IMR-90 (cell line): ENCODE data around the gene USH2A. TPM values are rescaled to one million over a fixed set of nuclear protein-coding genes. Genes with fewer than 3 reads are reported as not detected.

ENCODE experiments used
- ATAC-seq: fragments of 200-7000 bp; cut with Tn5 transposase; 2 replicates; pipeline ENCODE4 v1.9.1; 2020; ENCODE audit warnings: low read depth, mild to moderate bottlenecking, moderate library complexity
- BruUV-seq: library from RNA; stranded (reverse); fragments of 400-500 nt; replicated peaks from 2 replicates; lab custom pipeline; 2021; lab: Mats Ljungman, UMichigan
- CTCF ChIA-PET: fragments of 300-600 bp; formaldehyde crosslinking; extraction: SDS; loops from one replicate; lab custom pipeline; 2021; ENCODE audit warnings: antibody characterized with exemption; lab: Yijun Ruan, JAX
- POLR2A ChIA-PET: fragments of 300-600 bp; sonication (Branson Sonifier 250); formaldehyde crosslinking; loops from one replicate; lab custom pipeline; 2022; ENCODE audit warnings: antibody characterized with exemption; ENCODE audit not compliant: unreplicated experiment; lab: Charles Lee
- DNase-seq: peaks from one replicate; pipeline ENCODE4 v3.0.0; 2013
- H2AFZ ChIP-seq: replicated peaks from 2 replicates; pipeline ENCODE3; 2013; ENCODE audit warnings: low read length, mild to moderate bottlenecking; ENCODE audit not compliant: poor library complexity
- H2AK5ac ChIP-seq: 2 replicates; pipeline ENCODE4 v1.6.1; 2013; ENCODE audit warnings: low read depth, low read length, inconsistent platforms
- H2AK9ac ChIP-seq: replicated peaks from 2 replicates; pipeline ENCODE3; 2013; ENCODE audit warnings: mild to moderate bottlenecking, low read depth, low read length, moderate library complexity; ENCODE audit not compliant: poor library complexity
- H2BK120ac ChIP-seq: 2 replicates; pipeline ENCODE4 v1.6.1; 2013; ENCODE audit warnings: low read depth, low read length, inconsistent platforms
- H2BK15ac ChIP-seq: 3 replicates; pipeline ENCODE4 v1.6.1; 2013; ENCODE audit warnings: low read depth, low read length, inconsistent platforms
- H2BK20ac ChIP-seq: 2 replicates; pipeline ENCODE4 v1.6.1; 2013; ENCODE audit warnings: low read depth, mild to moderate bottlenecking, inconsistent platforms, low read length, moderate library complexity
- H2BK5ac ChIP-seq: 2 replicates; pipeline ENCODE4 v1.6.1; 2013; ENCODE audit warnings: mild to moderate bottlenecking, low read depth, low read length, inconsistent platforms; ENCODE audit not compliant: poor library complexity, severe bottlenecking
- H3K14ac ChIP-seq: replicated peaks from 2 replicates; pipeline ENCODE4 v1.6.1; 2013; ENCODE audit warnings: low read depth, low read length, inconsistent platforms
- H3K18ac ChIP-seq: 2 replicates; pipeline ENCODE4 v1.6.1; 2013; ENCODE audit warnings: low read depth, low read length, control low read depth
- H3K23ac ChIP-seq: 2 replicates; pipeline ENCODE4 v1.6.1; 2013; ENCODE audit warnings: low read depth, low read length, inconsistent platforms
- H3K27ac ChIP-seq: 2 replicates; pipeline ENCODE4 v1.5.1; 2013; ENCODE audit warnings: mild to moderate bottlenecking, control low read depth, low read length; ENCODE audit not compliant: insufficient read depth
- H3K27me3 ChIP-seq: 2 replicates; pipeline ENCODE4 v1.6.1; 2013; ENCODE audit warnings: low read length; ENCODE audit not compliant: control insufficient read depth, insufficient read depth
- H3K36me3 ChIP-seq: 2 replicates; pipeline ENCODE4 v1.6.1; 2013; ENCODE audit warnings: low read length, mixed read lengths; ENCODE audit not compliant: control insufficient read depth, insufficient read depth
- H3K4ac ChIP-seq: 2 replicates; pipeline ENCODE4 v1.6.1; 2013; ENCODE audit warnings: low read depth, low read length, inconsistent platforms
- H3K4me1 ChIP-seq: 2 replicates; pipeline ENCODE4 v1.6.1; 2013; ENCODE audit warnings: low read length, mixed read lengths; ENCODE audit not compliant: control insufficient read depth, insufficient read depth
- H3K4me2 ChIP-seq: 2 replicates; pipeline ENCODE4 v1.6.1; 2013; ENCODE audit warnings: low read depth, mild to moderate bottlenecking, control low read depth, low read length, moderate library complexity
- H3K4me3 ChIP-seq: 2 replicates; pipeline ENCODE4 v1.5.1; 2013; ENCODE audit warnings: low read depth, mild to moderate bottlenecking, control low read depth, low read length, moderate library complexity; ENCODE audit not compliant: insufficient read depth
- H3K56ac ChIP-seq: 2 replicates; pipeline ENCODE4 v1.6.1; 2013; ENCODE audit warnings: low read length, inconsistent platforms; ENCODE audit not compliant: insufficient read depth; ENCODE audit errors: extremely low read depth
- H3K79me1 ChIP-seq, 2 experiments: 2 replicates each; pipeline ENCODE4 v1.6.1; 2013; ENCODE audit warnings: low read length in 2 of 2, inconsistent platforms in 1 of 2, low read depth in 1 of 2
- H3K9ac ChIP-seq: 2 replicates; pipeline ENCODE4 v1.6.1; 2013; ENCODE audit warnings: low read depth, low read length, control low read depth
- H3K9me1 ChIP-seq: 2 replicates; pipeline ENCODE4 v1.6.1; 2013; ENCODE audit warnings: low read length, inconsistent platforms; ENCODE audit not compliant: insufficient read depth
- H3K9me3 ChIP-seq: 2 replicates; pipeline ENCODE4 v1.6.1; 2013; ENCODE audit warnings: low read length; ENCODE audit not compliant: control insufficient read depth, insufficient read depth
- H4K20me1 ChIP-seq: 2 replicates; pipeline ENCODE4 v1.6.1; 2013; ENCODE audit warnings: low read length, inconsistent platforms; ENCODE audit not compliant: insufficient read depth
- H4K5ac ChIP-seq: 2 replicates; pipeline ENCODE4 v1.6.1; 2013; ENCODE audit warnings: mild to moderate bottlenecking, low read depth, low read length, control low read depth
- H4K8ac ChIP-seq, 2 experiments: 2 replicates each; pipeline ENCODE4 v1.6.1; 2013; ENCODE audit warnings: low read depth in 2 of 2, low read length in 2 of 2, control low read depth in 1 of 2, inconsistent platforms in 1 of 2
- H4K91ac ChIP-seq: 2 replicates; pipeline ENCODE4 v1.6.1; 2013; ENCODE audit warnings: low read depth, low read length, inconsistent platforms; ENCODE audit not compliant: insufficient read depth
- BHLHE40 ChIP-seq: fragments of 150-350 bp; IDR thresholded peaks from 2 replicates; pipeline ENCODE4 v1.6.1; 2016; ENCODE audit warnings: mild to moderate bottlenecking, low read depth, low read length
- CEBPB ChIP-seq: IDR thresholded peaks from 2 replicates; pipeline ENCODE4 v1.6.1; 2012; ENCODE audit warnings: low read depth, low read length, improper control_type of control experiment
- CHD1 ChIP-seq: IDR thresholded peaks from 2 replicates; pipeline ENCODE4 v1.6.1; 2012; ENCODE audit warnings: low read depth, low read length, improper control_type of control experiment
- FOS ChIP-seq: fragments of 150-350 bp; IDR thresholded peaks from 2 replicates; pipeline ENCODE4 v1.6.1; 2016; ENCODE audit warnings: low read depth, low read length
- MAFK ChIP-seq: IDR thresholded peaks from 2 replicates; pipeline ENCODE4 v1.6.1; 2012; ENCODE audit warnings: low read depth, low read length, improper control_type of control experiment
- MAZ ChIP-seq: IDR thresholded peaks from 2 replicates; pipeline ENCODE4 v1.6.1; 2012; ENCODE audit warnings: low read depth, mild to moderate bottlenecking, low read length, improper control_type of control experiment, moderate library complexity, borderline replicate concordance
- MXI1 ChIP-seq: IDR thresholded peaks from 2 replicates; pipeline ENCODE4 v1.6.1; 2012; ENCODE audit warnings: low read depth, mild to moderate bottlenecking, low read length, moderate library complexity, borderline replicate concordance
- NFE2L2 ChIP-seq: fragments of 150-350 bp; IDR thresholded peaks from 2 replicates; pipeline ENCODE4 v1.6.1; 2016; ENCODE audit warnings: low read depth, mild to moderate bottlenecking, low read length
- POLR2A ChIP-seq: IDR thresholded peaks from 2 replicates; pipeline ENCODE4 v1.6.1; 2012; ENCODE audit warnings: mild to moderate bottlenecking, low read depth, low read length
- RAD21 ChIP-seq: IDR thresholded peaks from 2 replicates; pipeline ENCODE4 v1.6.1; 2012; ENCODE audit warnings: low read length, improper control_type of control experiment
- RCOR1 ChIP-seq: IDR thresholded peaks from 2 replicates; pipeline ENCODE4 v1.6.1; 2012; ENCODE audit warnings: mild to moderate bottlenecking, low read length, improper control_type of control experiment; ENCODE audit not compliant: insufficient replicate concordance
- RFX5 ChIP-seq: IDR thresholded peaks from 2 replicates; pipeline ENCODE4 v1.8.0; 2012; ENCODE audit warnings: low read depth, mild to moderate bottlenecking, low read length, moderate library complexity
- SMC3 ChIP-seq: fragments of 150-350 bp; IDR thresholded peaks from 2 replicates; pipeline ENCODE4 v1.6.1; 2016; ENCODE audit warnings: low read depth, mild to moderate bottlenecking, antibody characterized with exemption, low read length, moderate library complexity
- WGBS, 2 experiments: methylation state at CpG; one replicate each; pipeline versions ENCODE4 v1.1.5 to v1.1.7; 2013; ENCODE audit warnings: missing lambda C conversion rate in 2 of 2; ENCODE audit not compliant: insufficient read length in 1 of 2; ENCODE audit errors: extremely low coverage in 2 of 2; 5-methylcytosine and 5-hydroxymethylcytosine counted together
- dilution Hi-C: fragments of 300-500 bp; cut with HindIII; formaldehyde crosslinking; loops from one replicate; pipeline ENCODE4 v1.14.3; 2018; ENCODE audit warnings: low sequenced_read_pairs; ENCODE audit not compliant: unreplicated experiment
- in situ Hi-C: fragments of 300-500 bp; cut with MboI; formaldehyde crosslinking; loops from 3 replicates; pipeline ENCODE4 v1.14.3; 2019; ENCODE audit warnings: low sequenced_read_pairs, inconsistent platforms, mixed read lengths
- intact Hi-C: fragments of 100-400 bp; cut with micrococcal nuclease; formaldehyde crosslinking; loops from 2 replicates; pipeline ENCODE4 v1.10.0; 2022
- polyA plus RNA-seq, 3 experiments: library from polyadenylated mRNA; depleted of rRNA; stranded (reverse); fragments of >200 nt; gene quantifications; 2 replicates each; pipeline ENCODE4 v1.2.3, GENCODE V29; 2012; ENCODE audit warnings: low replicate concordance in 1 of 3
- total RNA-seq: library from RNA; depleted of rRNA; stranded (reverse); fragments of >200 nt; gene quantifications from 2 replicates; pipeline ENCODE4 v1.2.3, GENCODE V29; 2012
- TF ChIP-seq, protein P1 (sequence below): fragments of 150-350 bp; IDR thresholded peaks from 2 replicates; pipeline ENCODE4 v1.6.1; 2017; ENCODE audit warnings: mild to moderate bottlenecking, antibody characterized with exemption, low read length, low read depth
- TF ChIP-seq, protein P2 (sequence below): conservative IDR thresholded peaks from 2 replicates; pipeline ENCODE4 v1.5.1; 2012; ENCODE audit warnings: mild to moderate bottlenecking, low read depth, low read length, improper control_type of control experiment
- TF ChIP-seq, protein P3 (sequence below): fragments of 150-350 bp; IDR thresholded peaks from 2 replicates; pipeline ENCODE4 v1.6.1; 2016; ENCODE audit warnings: low read depth, mild to moderate bottlenecking, low read length, moderate library complexity, borderline replicate concordance

USH2A gene
- total and polyA plus RNA-seq, 2 of the 4 experiments (the other 2 are of a cell fraction) = under 0.01 to 0.02 TPM

DNA sequence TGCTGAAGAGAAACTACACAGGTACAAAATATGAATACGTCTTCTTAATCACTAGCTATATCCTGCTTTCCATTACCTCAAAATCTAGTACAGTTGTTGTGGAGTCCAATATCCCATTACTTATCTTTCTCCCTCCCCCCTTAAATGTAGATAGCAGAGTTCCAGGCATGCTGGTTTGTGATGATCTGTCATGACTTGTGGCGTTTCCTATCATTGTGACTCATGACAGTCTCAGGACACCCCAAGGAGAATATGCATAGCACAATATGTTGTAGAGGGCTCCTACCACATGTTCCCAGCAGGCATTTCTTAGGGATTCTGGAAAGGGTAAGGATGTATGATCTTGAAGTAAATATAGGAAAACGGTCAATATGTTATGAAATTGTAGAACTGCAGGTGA, 206.9 kb downstream of the USH2A start:
- no peak overlapping the region for H4K91ac ChIP-seq
- H3K27ac ChIP-seq = no peak overlapping the region
- TF ChIP-seq CHD1 (no peak), BHLHE40 (no peak), MAFK (no peak), NFE2L2 (no peak), MAZ (no peak), POLR2A (no peak), RCOR1 (no peak), MXI1 (no peak), RFX5 (no peak), SMC3 (no peak), FOS (no peak), RAD21 (no peak), CEBPB (no peak)
- TF ChIP-seq, protein P1, sequence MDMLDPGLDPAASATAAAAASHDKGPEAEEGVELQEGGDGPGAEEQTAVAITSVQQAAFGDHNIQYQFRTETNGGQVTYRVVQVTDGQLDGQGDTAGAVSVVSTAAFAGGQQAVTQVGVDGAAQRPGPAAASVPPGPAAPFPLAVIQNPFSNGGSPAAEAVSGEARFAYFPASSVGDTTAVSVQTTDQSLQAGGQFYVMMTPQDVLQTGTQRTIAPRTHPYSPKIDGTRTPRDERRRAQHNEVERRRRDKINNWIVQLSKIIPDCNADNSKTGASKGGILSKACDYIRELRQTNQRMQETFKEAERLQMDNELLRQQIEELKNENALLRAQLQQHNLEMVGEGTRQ = no peak
- TF ChIP-seq, protein P2, sequence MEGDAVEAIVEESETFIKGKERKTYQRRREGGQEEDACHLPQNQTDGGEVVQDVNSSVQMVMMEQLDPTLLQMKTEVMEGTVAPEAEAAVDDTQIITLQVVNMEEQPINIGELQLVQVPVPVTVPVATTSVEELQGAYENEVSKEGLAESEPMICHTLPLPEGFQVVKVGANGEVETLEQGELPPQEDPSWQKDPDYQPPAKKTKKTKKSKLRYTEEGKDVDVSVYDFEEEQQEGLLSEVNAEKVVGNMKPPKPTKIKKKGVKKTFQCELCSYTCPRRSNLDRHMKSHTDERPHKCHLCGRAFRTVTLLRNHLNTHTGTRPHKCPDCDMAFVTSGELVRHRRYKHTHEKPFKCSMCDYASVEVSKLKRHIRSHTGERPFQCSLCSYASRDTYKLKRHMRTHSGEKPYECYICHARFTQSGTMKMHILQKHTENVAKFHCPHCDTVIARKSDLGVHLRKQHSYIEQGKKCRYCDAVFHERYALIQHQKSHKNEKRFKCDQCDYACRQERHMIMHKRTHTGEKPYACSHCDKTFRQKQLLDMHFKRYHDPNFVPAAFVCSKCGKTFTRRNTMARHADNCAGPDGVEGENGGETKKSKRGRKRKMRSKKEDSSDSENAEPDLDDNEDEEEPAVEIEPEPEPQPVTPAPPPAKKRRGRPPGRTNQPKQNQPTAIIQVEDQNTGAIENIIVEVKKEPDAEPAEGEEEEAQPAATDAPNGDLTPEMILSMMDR = no peak
- TF ChIP-seq, protein P3, sequence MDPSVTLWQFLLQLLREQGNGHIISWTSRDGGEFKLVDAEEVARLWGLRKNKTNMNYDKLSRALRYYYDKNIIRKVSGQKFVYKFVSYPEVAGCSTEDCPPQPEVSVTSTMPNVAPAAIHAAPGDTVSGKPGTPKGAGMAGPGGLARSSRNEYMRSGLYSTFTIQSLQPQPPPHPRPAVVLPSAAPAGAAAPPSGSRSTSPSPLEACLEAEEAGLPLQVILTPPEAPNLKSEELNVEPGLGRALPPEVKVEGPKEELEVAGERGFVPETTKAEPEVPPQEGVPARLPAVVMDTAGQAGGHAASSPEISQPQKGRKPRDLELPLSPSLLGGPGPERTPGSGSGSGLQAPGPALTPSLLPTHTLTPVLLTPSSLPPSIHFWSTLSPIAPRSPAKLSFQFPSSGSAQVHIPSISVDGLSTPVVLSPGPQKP = no peak
- DNase-seq = no peak
- no peak overlapping the region for H2BK120ac ChIP-seq
- no peak overlapping the region; the same call in 1 of the 2 replicates for H3K18ac ChIP-seq
- H2AK5ac ChIP-seq = no peak overlapping the region
- H4K5ac ChIP-seq = no peak overlapping the region
- no peak overlapping the region for H3K4ac ChIP-seq
- no peak overlapping the region for H2AK9ac ChIP-seq
- no CpG with 5 or more reads among the region's 3 CpGs for WGBS, 2 experiments
- no peak overlapping the region for H2AFZ ChIP-seq
- H4K20me1 ChIP-seq = no peaks in the 10 kb centered on the region
- no peak for ATAC-seq
- intact Hi-C loops = no loop called here
- no TSS peak for BruUV-seq
- no peak overlapping the region for H3K14ac ChIP-seq
- POLR2A ChIA-PET = no interaction called here
- no peak overlapping the region for H3K9ac ChIP-seq
- no peaks in the 10 kb centered on the region for H3K9me3 ChIP-seq
- in situ Hi-C loops = no loop called here
- no peaks in the 10 kb centered on the region for H3K9me1 ChIP-seq
- no peak overlapping the region for H2BK15ac ChIP-seq
- no peaks in the 10 kb centered on the region for H3K27me3 ChIP-seq
- peaks cover 6% of the 10 kb centered on the region for H3K4me1 ChIP-seq
- H2BK5ac ChIP-seq = no peak overlapping the region
- no peak overlapping the region for H3K23ac ChIP-seq
- H3K4me2 ChIP-seq = no peak overlapping the region
- H3K4me3 ChIP-seq = no peak overlapping the region
- no peak overlapping the region for H2BK20ac ChIP-seq
- dilution Hi-C loops = no loop called here
- H3K36me3 ChIP-seq = no peaks in the 10 kb centered on the region
- H3K79me1 ChIP-seq = no peaks in the 10 kb centered on the region
- no peak overlapping the region for H4K8ac ChIP-seq
- CTCF ChIA-PET = interaction anchor here (1.4 kb wide), 1 partner anchor 105 kb away, joined by 4 read pairs; no protein-coding TSS in a partner anchor
- H3K56ac ChIP-seq = no peak overlapping the region
